BLaER1 treated with 17β-estradiol and CSF1 and Interleukin-3, amounts not matched to agents 10 nM and 100 nM (cell line): ENCODE results near the gene TAGAP.

Experiments used
- H3K27ac ChIP-seq, 11 experiments: shearing (Covaris generic); formaldehyde crosslinking; 2 replicates each; pipeline ENCODE4 v1.8.1; 2022
- H3K27me3 ChIP-seq, 11 experiments: shearing (Covaris generic); formaldehyde crosslinking; 2 replicates each; pipeline ENCODE4 v1.8.1; 2022
- H3K36me3 ChIP-seq, 11 experiments: shearing (Covaris generic); formaldehyde crosslinking; 2 replicates each; pipeline ENCODE4 v1.8.1; 2022
- H3K4me1 ChIP-seq, 10 experiments: shearing (Covaris generic); formaldehyde crosslinking; 2 replicates each; pipeline ENCODE4 v1.8.1; 2022
- H3K4me2 ChIP-seq, 11 experiments: shearing (Covaris generic); formaldehyde crosslinking; 2 replicates each; pipeline ENCODE4 v1.8.1; 2022
- H3K4me3 ChIP-seq, 10 experiments: shearing (Covaris generic); formaldehyde crosslinking; 2 replicates each; pipeline ENCODE4 v1.8.1; 2022
- H3K9ac ChIP-seq, 11 experiments: shearing (Covaris generic); formaldehyde crosslinking; 2 replicates each; pipeline ENCODE4 v1.8.1; 2022
- H3K9me3 ChIP-seq, 11 experiments: shearing (Covaris generic); formaldehyde crosslinking; replicated peaks in 1 of 11; 2 replicates each; pipeline ENCODE4 v1.8.1; 2022
- H4K20me1 ChIP-seq, 11 experiments: shearing (Covaris generic); formaldehyde crosslinking; 2 replicates each; pipeline ENCODE4 v1.8.1; 2022
- Cebpa-rat ChIP-seq, 11 experiments: shearing (Covaris generic); IDR thresholded peaks; 2 replicates each; pipeline ENCODE4 v1.8.1; 2022

TAGAP gene

DNA sequence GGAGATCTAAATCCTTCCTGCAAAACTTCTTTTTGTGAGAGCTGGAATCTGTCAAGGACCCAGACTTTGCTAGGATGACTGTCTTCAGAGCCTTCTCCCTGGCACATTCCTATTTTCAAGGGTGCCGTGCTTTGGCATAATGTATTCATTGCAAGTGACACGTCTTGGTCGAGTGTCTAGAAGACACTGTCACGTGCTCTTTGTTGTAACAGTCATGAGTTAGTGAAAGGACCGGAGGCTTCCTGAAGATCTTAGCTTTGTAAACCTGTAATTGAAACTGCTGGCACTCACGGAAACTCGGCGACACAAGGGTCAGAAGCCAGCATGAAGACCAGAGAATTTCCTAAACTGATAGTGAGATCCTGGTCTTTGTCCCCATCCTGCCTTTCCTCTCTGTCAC, 19.7 kb upstream of the TAGAP start:
- H3K4me3 ChIP-seq: no peak overlapping the region
- no peak for TF ChIP-seq Cebpa-rat (IDR thresholded peaks at IDR 0.05)
- peak overlapping the region in 3 of 11 experiments; percentile 34 to 90 (median 89); a peak in 3 of 22 replicates for H3K27ac ChIP-seq
- H3K9ac ChIP-seq: no peak overlapping the region
- H4K20me1 ChIP-seq: no peaks in the 10 kb centered on the region
- H3K4me2 ChIP-seq: peak overlapping the region in 8 of 11 experiments; percentile 13 to 89 (median 84); a peak in 9 of 22 replicates
- peaks cover 0 to 12% (median 5%) of the 10 kb centered on the region in 11 experiments; a peak in 7 of 22 replicates for H3K9me3 ChIP-seq
- H3K36me3 ChIP-seq: no peaks in the 10 kb centered on the region
- peaks cover 42 to 83% (median 59%) of the 10 kb centered on the region in 10 experiments for H3K4me1 ChIP-seq
- H3K27me3 ChIP-seq: no peaks in the 10 kb centered on the region

GRCh38 chr6:159063549-159063948, 18.8 kb upstream of the TAGAP start:
- Histone ChIP-seq H3K4me2 (peak overlapping the region; percentile 77 to 94 (median 87)), H3K27ac (peak overlapping the region in 10 of 11 experiments; percentile 62 to 90 (median 86); a peak in 20 of 22 replicates), H3K9ac (peak overlapping the region in 8 of 11 experiments; percentile 62 to 76 (median 72); a peak in 14 of 22 replicates), H3K4me3 (peak overlapping the region in 2 of 10 experiments; percentile 25 to 34; a peak in 2 of 20 replicates), H4K20me1 (no peaks in the 10 kb centered on the region), H3K4me1 (peaks cover 42 to 86% (median 62%) of the 10 kb centered on the region in 10 experiments), H3K36me3 (no peaks in the 10 kb centered on the region), H3K27me3 (no peaks in the 10 kb centered on the region), H3K9me3 (peaks cover 0 to 12% (median 5%) of the 10 kb centered on the region in 11 experiments; a peak in 7 of 22 replicates)
- TF ChIP-seq Cebpa-rat (IDR thresholded peaks at IDR 0.05): no peak

- H3K9ac ChIP-seq: peak overlapping the region in 10 of 11 experiments; percentile 49 to 76 (median 70); a peak in 20 of 22 replicates
- H3K27me3 ChIP-seq: no peaks in the 10 kb centered on the region
- peaks cover 42 to 92% (median 68%) of the 10 kb centered on the region in 10 experiments for H3K4me1 ChIP-seq
- peaks cover 0 to 12% (median 5%) of the 10 kb centered on the region in 11 experiments; a peak in 7 of 22 replicates for H3K9me3 ChIP-seq
- no peaks in the 10 kb centered on the region for H3K36me3 ChIP-seq
- peak overlapping the region in 7 of 10 experiments; percentile 8 to 60 (median 24); a peak in 10 of 20 replicates for H3K4me3 ChIP-seq
- no peak for TF ChIP-seq Cebpa-rat (IDR thresholded peaks at IDR 0.05)
- H3K27ac ChIP-seq: peak overlapping the region in 10 of 11 experiments; percentile 62 to 90 (median 86); a peak in 21 of 22 replicates
- H4K20me1 ChIP-seq: no peaks in the 10 kb centered on the region
- H3K4me2 ChIP-seq: peak overlapping the region; percentile 77 to 94 (median 87)
Measured at GRCh38 chr6:159062976-159063375, 18.2 kb upstream of the TAGAP start.

DNA sequence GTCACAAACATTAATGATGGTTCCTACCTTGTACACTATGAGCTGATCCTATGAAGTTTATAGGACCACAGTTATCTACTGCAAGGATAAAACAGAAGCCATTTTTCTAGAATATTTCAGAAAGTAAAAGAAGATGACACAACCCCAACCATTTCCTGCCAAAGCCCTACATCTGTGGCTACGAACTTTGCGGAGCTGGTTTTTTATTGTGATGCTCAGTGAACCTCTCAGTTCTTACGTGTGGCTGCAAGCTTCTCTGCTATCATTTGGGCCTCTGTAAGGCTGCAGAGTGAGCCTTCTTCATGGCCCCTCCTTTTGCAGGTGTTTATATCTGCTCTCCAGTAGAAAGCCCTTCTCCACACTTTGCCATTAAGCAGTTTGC, 17.8 kb upstream of the TAGAP start:
- peak in 3 of 11 experiments; percentile 7 to 41 (median 17); a peak in 3 of 22 replicates for TF ChIP-seq Cebpa-rat (IDR thresholded peaks at IDR 0.05)
- H3K4me3 ChIP-seq: peak overlapping the region in 7 of 10 experiments; percentile 8 to 60 (median 24); a peak in 9 of 20 replicates
- H4K20me1 ChIP-seq: no peaks in the 10 kb centered on the region
- peaks cover 44 to 96% (median 72%) of the 10 kb centered on the region in 10 experiments for H3K4me1 ChIP-seq
- no peaks in the 10 kb centered on the region for H3K27me3 ChIP-seq
- H3K9ac ChIP-seq: peak overlapping the region in 10 of 11 experiments; percentile 49 to 76 (median 70); a peak in 20 of 22 replicates
- H3K27ac ChIP-seq: peak overlapping the region in 10 of 11 experiments; percentile 62 to 90 (median 86); a peak in 21 of 22 replicates
- H3K36me3 ChIP-seq: no peaks in the 10 kb centered on the region
- peak overlapping the region; percentile 77 to 94 (median 87) for H3K4me2 ChIP-seq
- peaks cover 0 to 12% (median 5%) of the 10 kb centered on the region in 11 experiments; a peak in 7 of 22 replicates for H3K9me3 ChIP-seq

GRCh38 chr6:159061805-159062563, 17.2 kb upstream of the TAGAP start:
- Histone ChIP-seq H3K36me3 (no peaks in the 10 kb centered on the region), H3K4me1 (peaks cover 46 to 96% (median 78%) of the 10 kb centered on the region in 10 experiments), H3K27ac (peak overlapping the region in 10 of 11 experiments; percentile 62 to 90 (median 86); a peak in 21 of 22 replicates), H3K4me2 (peak overlapping the region; percentile 77 to 94 (median 87)), H3K4me3 (peak overlapping the region in 5 of 10 experiments; percentile 8 to 60 (median 32); a peak in 6 of 20 replicates), H3K9me3 (peaks cover 0 to 12% (median 5%) of the 10 kb centered on the region in 11 experiments; a peak in 7 of 22 replicates), H3K27me3 (no peaks in the 10 kb centered on the region), H4K20me1 (no peaks in the 10 kb centered on the region), H3K9ac (peak overlapping the region in 10 of 11 experiments; percentile 14 to 76 (median 70); a peak in 18 of 22 replicates)
- TF ChIP-seq Cebpa-rat (IDR thresholded peaks at IDR 0.05): no peak

- H3K27me3 ChIP-seq: no peaks in the 10 kb centered on the region
- no peak for TF ChIP-seq Cebpa-rat (IDR thresholded peaks at IDR 0.05)
- no peak overlapping the region for H3K4me3 ChIP-seq
- H3K27ac ChIP-seq: peak overlapping the region in 10 of 11 experiments; percentile 62 to 90 (median 86); a peak in 21 of 22 replicates
- peaks cover 0 to 12% (median 5%) of the 10 kb centered on the region in 11 experiments; a peak in 7 of 22 replicates for H3K9me3 ChIP-seq
- no peaks in the 10 kb centered on the region for H4K20me1 ChIP-seq
- peak overlapping the region; percentile 77 to 94 (median 87); a peak in 20 of 22 replicates for H3K4me2 ChIP-seq
- H3K9ac ChIP-seq: peak overlapping the region in 7 of 11 experiments; percentile 64 to 76 (median 73); a peak in 13 of 22 replicates
- no peaks in the 10 kb centered on the region for H3K36me3 ChIP-seq
- H3K4me1 ChIP-seq: peaks cover 50 to 98% (median 81%) of the 10 kb centered on the region in 10 experiments
Measured at GRCh38 chr6:159061146-159061545, 16.4 kb upstream of the TAGAP start.

DNA sequence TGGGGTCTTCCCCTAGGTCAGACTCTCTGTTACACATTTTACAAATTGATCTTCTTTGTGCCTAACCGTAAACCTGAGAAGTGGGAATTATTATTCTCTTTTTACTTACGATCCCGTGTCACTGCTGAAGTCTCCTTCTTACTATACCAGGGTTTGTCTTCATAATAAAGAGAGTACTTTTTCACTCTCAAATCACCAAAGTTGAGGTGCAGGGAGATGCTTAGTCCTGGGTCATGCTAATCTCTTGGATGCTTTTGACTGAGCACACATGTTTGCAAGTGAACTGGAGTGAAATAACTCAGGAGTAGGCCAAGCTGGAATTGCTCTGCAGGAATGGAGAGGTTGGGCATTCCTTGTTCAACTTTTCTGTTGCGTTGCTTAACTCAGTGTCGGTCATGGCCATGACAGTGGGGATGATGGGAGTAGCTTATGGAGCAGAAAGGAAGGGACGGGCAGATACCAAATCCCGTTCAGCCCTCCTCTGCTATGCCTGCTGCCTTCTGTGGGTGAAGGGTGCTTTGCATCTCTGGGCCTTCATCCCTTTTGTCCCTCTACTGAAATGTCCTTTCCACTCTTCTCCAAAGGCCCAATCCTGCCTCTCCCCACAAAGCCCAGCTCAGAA, 15.2 kb upstream of the TAGAP start:
- Histone ChIP-seq H3K4me3 (no peak overlapping the region), H3K9me3 (peaks cover 0 to 12% (median 5%) of the 10 kb centered on the region in 11 experiments; a peak in 7 of 22 replicates), H4K20me1 (no peaks in the 10 kb centered on the region), H3K36me3 (no peaks in the 10 kb centered on the region), H3K4me2 (peak overlapping the region in 6 of 11 experiments; percentile 84 to 91 (median 88); a peak in 6 of 22 replicates), H3K27ac (peak overlapping the region in 8 of 11 experiments; percentile 79 to 90 (median 88); a peak in 14 of 22 replicates), H3K9ac (no peak overlapping the region), H3K27me3 (no peaks in the 10 kb centered on the region), H3K4me1 (peaks cover 54 to 99% (median 83%) of the 10 kb centered on the region in 10 experiments)
- TF ChIP-seq Cebpa-rat (IDR thresholded peaks at IDR 0.05): no peak

DNA sequence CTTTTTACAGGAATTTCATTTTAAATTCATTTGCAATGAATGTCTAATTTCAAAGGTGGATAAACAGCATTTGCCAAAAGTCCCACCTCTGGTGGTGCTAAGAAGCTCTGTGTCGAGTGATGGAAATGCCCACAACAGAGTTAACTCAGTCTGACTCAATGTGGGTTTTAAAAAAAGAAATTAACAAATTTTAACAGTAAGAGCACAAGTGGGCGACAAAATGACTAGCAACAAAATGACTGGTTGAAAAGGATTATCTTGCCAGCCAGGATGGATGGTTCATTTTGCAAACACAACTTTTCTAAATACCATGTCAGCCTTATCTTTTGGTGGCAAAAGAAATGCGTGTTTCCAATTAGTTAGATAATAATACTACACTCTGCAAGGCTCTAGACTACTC, 14.3 kb upstream of the TAGAP start:
- Histone ChIP-seq H3K4me1 (peaks cover 56 to 99% (median 86%) of the 10 kb centered on the region in 10 experiments), H3K9me3 (peaks cover 0 to 15% (median 5%) of the 10 kb centered on the region in 11 experiments; a peak in 9 of 22 replicates), H3K27me3 (no peaks in the 10 kb centered on the region), H3K4me2 (peak overlapping the region in 3 of 11 experiments; percentile 84 to 89 (median 88); a peak in 4 of 22 replicates), H3K36me3 (no peaks in the 10 kb centered on the region), H3K27ac (peak overlapping the region in 1 of 11 experiments; percentile 89; a peak in 3 of 22 replicates), H3K9ac (no peak overlapping the region), H3K4me3 (no peak overlapping the region), H4K20me1 (no peaks in the 10 kb centered on the region)
- no peak for TF ChIP-seq Cebpa-rat (IDR thresholded peaks at IDR 0.05)
